Neural cell (in vitro differentiated cells): Measurements from ENCODE around the gene SAPCD1.

Experiments used
- EZH2 ChIP-seq: fragments of 200-600, 300-800 bp; shearing (Covaris generic), sonication (generic); IDR thresholded peaks from 2 replicates; pipeline ENCODE4 v1.6.1; 2014; ENCODE audit warnings: antibody characterized with exemption, low read length, borderline replicate concordance, mild to moderate bottlenecking; ENCODE audit not compliant: insufficient read depth, poor library complexity, severe bottlenecking
- SMC3 ChIP-seq: fragments of 450-650 bp; conservative IDR thresholded peaks from 2 replicates; pipeline ENCODE4 v1.6.1; 2014; ENCODE audit warnings: antibody characterized with exemption, mild to moderate bottlenecking, moderate library complexity; ENCODE audit not compliant: poor library complexity
- TF ChIP-seq, protein P1 (sequence below): fragments of 450-650 bp; IDR thresholded peaks from 2 replicates; pipeline ENCODE4 v1.5.1; 2014; ENCODE audit warnings: antibody characterized with exemption, mild to moderate bottlenecking, moderate library complexity; ENCODE audit not compliant: poor library complexity, severe bottlenecking

DNA sequence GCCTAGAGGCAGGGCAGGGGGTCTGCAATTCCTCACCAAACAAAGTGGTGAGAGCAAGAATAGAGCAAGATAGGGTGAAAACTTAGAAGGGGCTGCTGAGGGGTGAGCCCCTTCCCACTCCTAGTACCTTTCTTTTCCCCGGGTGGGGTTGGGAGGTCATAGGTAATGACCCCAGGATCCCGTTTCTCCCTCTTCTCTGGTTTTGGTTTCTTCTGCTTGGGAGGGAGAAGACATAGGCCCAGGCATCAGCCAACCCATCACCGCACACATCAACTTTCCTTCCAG is 29.6 kb downstream of the SAPCD1 start:
- TF ChIP-seq EZH2 (no peak), SMC3 (no peak)
- TF ChIP-seq, protein P1, sequence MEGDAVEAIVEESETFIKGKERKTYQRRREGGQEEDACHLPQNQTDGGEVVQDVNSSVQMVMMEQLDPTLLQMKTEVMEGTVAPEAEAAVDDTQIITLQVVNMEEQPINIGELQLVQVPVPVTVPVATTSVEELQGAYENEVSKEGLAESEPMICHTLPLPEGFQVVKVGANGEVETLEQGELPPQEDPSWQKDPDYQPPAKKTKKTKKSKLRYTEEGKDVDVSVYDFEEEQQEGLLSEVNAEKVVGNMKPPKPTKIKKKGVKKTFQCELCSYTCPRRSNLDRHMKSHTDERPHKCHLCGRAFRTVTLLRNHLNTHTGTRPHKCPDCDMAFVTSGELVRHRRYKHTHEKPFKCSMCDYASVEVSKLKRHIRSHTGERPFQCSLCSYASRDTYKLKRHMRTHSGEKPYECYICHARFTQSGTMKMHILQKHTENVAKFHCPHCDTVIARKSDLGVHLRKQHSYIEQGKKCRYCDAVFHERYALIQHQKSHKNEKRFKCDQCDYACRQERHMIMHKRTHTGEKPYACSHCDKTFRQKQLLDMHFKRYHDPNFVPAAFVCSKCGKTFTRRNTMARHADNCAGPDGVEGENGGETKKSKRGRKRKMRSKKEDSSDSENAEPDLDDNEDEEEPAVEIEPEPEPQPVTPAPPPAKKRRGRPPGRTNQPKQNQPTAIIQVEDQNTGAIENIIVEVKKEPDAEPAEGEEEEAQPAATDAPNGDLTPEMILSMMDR, result no peak
